Activated gamma-delta T cell (primary cell): ENCODE data around the gene ARHGEF11.
"Not testable (repeated sequence)": the region's sequence is repeated elsewhere in the genome, so short reads cannot be mapped to it uniquely, and the experiment has no call there.

Experiments used
- DNase-seq: peaks from one replicate; lab custom pipeline; 2025; lab: John Stamatoyannopoulos, UW

ARHGEF11 gene

GRCh38 chr1:157055729-157056128 is 10.2 kb upstream of the ARHGEF11 start:
- DNase-seq, result not testable (repeated sequence)

GRCh38 chr1:157050836-157051235 is 5.3 kb upstream of the ARHGEF11 start:
- no peak for DNase-seq

DNA sequence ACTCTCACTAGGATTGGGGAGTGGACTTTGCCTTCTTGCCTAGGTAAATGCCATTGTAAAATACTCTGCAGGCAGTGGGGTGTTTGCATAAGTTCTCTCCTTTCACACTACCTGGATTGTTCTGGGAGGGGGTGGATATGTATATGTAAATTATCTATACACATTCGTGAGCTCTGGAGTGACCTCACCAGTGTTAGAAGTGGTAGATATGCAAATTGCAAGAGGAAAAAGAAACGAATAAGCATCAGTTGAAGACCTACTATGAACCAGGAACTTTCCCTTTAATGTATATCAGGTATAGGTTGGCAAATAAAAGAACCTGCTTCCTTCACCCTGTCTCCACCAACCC is 1.5 kb upstream of the ARHGEF11 start:
- DNase-seq, result no peak

- no peak for DNase-seq
These were observed 1.2 kb downstream of the ARHGEF11 start for GRCh38 chr1:157044326-157044725.

- no peak for DNase-seq
These were observed 1.9 kb downstream of the ARHGEF11 start for GRCh38 chr1:157043685-157044084.

DNA sequence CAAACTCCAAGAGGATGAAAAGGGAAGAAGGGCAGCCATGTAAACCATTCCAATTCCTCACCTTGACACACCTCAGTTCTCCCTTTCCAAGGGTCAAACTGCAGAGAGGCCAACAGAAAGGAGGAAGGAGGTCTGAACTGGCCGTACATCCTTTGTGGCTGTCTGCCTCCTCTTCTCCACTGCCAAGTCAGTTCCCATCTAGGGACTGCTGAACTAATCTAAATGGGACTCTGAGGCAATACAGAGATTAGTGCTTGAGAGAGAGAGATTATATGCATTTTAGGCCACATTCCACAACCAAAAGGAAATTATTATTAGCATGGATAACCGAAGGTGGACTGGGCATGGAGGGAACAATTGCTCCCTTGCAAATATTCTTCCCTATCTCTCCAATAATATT is 2.7 kb downstream of the ARHGEF11 start:
- DNase-seq, result no peak

GRCh38 chr1:157040802-157041201 is 4.7 kb downstream of the ARHGEF11 start:
- DNase-seq, result no peak

GRCh38 chr1:157035121-157035520 is 10.4 kb downstream of the ARHGEF11 start:
- DNase-seq, result no peak

DNA sequence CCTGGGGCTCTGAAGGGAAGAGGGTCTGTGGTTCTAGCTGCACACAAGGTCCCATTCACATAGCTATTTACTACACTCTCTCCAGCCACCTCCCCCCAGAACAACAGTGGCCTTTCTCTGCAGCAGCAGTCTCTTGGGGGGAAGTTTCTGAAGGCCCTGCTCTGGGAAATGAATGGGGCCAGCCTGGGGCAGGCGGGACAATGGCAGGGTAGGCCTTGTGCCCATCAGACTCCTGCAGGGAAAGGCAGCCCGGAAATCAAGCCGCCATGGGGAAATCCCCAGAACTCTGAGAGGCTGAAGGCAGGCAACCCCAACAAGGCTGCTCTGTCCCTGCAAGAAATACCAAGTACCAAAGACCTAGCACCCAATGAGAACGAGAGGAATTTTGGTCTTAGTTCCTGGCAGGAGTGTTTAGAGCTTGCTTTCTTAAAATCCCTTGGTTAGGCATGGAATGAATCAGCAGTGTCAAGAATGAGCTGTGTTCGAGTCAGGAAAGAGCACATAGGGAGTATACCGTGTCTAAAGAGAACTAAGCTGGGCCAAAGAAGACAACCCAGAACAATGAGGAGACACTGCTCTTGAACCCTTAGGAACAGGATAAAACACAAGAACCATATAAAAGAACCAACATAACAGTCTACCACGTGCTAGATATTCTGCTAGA is 11.3 kb downstream of the ARHGEF11 start:
- no peak for DNase-seq

- no peak for DNase-seq
These were observed 12.1 kb downstream of the ARHGEF11 start for GRCh38 chr1:157033357-157033876.

DNA sequence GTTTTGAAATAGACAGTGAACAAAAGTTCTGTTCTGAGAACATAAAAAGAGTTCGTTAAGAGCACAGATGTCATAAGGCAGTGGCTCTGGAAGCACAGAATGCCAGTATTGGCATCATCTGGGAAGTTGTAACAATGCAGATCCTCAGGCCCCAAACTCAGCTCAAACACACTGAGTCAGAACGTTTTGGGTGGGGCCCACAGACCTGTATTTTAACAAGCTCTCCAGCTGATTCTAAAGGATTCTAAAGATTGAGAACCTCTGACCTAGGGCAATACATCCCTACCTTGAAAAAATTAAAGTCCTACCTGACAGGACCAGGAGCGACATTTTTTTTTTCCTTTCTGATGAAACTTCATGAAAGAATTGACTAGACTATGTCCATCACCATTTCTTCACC is 13.2 kb downstream of the ARHGEF11 start:
- no peak for DNase-seq

GRCh38 chr1:157030728-157031127 is 14.8 kb downstream of the ARHGEF11 start:
- no peak for DNase-seq

- no peak for DNase-seq
These were observed 16.9 kb downstream of the ARHGEF11 start for GRCh38 chr1:157028674-157029073.

DNA sequence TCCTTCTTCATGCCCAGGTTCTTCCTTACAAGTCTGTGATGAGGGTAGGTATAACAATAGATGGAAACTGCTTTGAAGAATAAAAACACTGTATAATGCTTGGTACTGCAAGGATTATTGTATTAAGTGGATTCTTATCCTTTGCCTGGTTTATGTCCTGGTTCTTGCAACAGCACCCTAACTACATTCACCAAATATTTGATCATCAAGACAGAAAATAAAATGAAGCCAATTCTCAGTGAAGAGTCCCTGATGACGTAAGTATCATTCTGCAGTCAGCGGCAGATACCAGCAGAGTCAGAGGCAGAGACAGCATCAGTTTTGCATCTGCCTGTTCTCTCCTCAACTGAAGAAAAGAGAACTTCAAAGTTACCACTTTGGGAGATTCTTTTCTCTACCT is 19.7 kb downstream of the ARHGEF11 start:
- DNase-seq, result no peak

- DNase-seq, result no peak
These were observed 20.2 kb downstream of the ARHGEF11 start for GRCh38 chr1:157025385-157025784.

GRCh38 chr1:157021688-157022087 is 23.9 kb downstream of the ARHGEF11 start:
- no peak for DNase-seq

DNA sequence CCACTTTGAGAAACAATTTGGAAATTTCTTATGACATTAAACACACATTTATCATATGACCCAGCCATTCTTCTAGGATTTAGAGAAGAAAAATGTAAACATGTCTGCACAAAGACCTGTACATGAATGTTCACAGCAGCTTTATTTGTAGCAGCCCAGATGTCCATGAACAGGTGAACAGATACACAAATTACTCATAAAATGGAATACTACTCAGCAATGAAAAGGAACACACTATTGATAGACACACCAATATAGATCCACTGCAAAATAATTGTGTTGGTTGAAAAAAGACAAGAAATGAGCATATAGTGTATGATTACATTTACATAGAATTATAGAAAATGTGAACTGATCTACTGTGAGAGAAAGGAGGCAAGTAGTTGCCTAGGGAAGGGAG is 26.1 kb downstream of the ARHGEF11 start:
- no peak for DNase-seq

DNA sequence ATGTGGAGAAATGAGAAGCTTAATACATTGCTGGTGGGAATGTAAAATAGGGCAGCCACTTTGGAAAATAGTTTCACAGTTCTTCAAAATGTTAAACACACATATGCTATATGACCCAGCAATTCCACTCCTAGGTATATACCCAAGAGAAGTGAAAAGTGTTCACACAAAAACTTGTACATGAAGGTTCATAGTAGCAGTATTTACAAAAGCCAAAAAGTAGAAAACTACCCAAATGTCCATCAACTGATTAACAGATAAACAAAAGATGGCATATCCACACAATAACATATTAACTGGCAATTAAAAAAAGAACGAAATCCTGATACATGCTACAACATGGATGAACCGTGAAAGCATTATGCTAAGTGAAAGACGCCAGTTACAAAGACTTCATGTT is 33.7 kb downstream of the ARHGEF11 start:
- no peak for DNase-seq

- no peak for DNase-seq
These were observed 37.0 kb downstream of the ARHGEF11 start for GRCh38 chr1:157008502-157008901.

DNA sequence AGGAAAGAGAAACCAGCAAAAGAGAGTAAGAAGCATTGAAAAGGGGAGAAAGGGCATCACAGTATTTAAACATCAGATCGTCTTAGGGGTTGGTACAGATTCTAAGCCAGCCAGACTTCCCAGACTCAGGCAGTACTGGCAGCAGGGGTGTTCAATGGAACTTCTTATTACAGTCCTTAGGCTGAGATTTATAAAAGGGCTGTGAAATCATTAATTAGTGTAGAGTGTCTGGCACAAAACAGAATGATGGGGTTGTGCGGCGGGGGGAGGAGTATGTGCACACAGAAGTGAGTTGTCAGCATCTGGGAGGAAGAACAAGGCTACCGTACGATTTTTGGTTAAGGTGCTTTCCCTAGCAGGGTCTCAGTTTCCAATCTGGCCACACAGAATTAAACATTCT is 38.2 kb downstream of the ARHGEF11 start:
- DNase-seq, result no peak

- DNase-seq, result no peak
These were observed 38.9 kb downstream of the ARHGEF11 start for GRCh38 chr1:157006676-157007075.

- no peak for DNase-seq
These were observed 39.6 kb downstream of the ARHGEF11 start for GRCh38 chr1:157005965-157006364.

DNA sequence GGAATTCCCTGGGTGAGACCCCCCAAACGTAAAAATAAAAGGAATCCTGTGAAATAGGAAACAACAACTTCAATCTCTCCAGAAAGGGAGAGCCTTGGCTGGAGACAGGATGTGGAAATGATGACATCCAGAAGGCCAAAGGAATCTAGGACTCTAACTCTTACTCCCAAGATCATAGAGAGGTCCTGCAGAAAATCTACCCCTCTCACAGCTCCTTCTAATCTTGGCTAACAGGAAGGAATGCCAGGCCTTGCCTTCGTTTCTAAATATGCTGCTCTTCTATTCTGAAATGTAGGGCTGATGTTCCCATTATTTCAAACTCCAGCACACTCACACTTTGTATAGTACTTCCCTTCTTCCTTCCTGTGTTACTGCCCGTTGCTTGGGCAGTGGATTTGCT is 40.7 kb downstream of the ARHGEF11 start:
- DNase-seq, result no peak

DNA sequence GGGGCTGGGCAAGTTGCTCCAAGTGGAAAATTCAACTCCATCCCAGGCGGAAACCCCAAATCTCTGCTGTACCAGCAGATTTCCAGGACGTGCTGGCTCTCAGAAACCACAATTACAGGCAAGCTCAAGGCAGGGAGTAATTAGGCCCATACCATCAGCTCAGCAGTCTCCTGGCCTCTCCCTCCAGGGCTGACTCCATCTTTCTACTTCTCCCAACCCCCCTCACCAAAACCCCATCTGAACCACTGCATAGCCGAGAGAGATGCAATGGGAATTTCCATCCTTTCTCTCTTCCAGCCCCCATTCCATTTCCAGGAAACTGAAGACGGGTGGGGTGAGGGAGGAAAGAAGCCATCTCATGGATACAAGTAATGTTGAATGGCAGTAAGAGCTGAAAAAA is 41.2 kb downstream of the ARHGEF11 start:
- DNase-seq, result no peak
